ENCODE data around the gene SUZ12.
"Not testable (repeated sequence)": the region's sequence is repeated elsewhere in the genome, so short reads cannot be mapped to it uniquely, and the experiment has no call there.

The SUZ12 gene

DNA sequence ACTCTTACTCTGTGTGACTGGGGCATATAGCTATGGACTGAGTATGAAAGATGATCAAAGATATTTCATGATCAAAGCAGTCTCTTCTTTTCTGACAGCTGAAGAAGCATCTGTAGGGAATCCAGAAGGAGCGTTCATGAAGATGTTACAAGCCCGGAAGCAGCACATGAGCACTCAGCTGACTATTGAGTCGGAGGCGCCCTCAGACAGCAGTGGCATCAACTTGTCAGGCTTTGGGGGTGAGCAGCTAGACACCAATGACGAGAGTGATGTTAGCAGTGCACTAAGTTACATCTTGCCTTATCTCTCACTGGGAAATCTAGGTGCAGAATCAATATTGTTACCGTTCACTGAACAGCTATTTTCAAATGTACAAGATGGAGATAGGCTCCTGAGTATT is 110.9 kb downstream of the SUZ12 start:
- DNase-seq (ENCODE audit: low read depth); H3K36me3 ChIP-seq (ENCODE audit: control insufficient read depth, insufficient read depth, low read length, severe bottlenecking); H3K9me3 ChIP-seq (ENCODE audit: control insufficient read depth, low read length); H3K27me3 ChIP-seq (replicated peaks; ENCODE audit: control insufficient read depth, insufficient read depth, low read length); H3K4me1 ChIP-seq (ENCODE audit: control insufficient read depth, insufficient read depth, low read length); H3K4me3 ChIP-seq (ENCODE audit: low read length); H3K9ac ChIP-seq (ENCODE audit: low read length): not testable (repeated sequence)
